Measurements from ENCODE around the gene AFTPH.

DNA sequence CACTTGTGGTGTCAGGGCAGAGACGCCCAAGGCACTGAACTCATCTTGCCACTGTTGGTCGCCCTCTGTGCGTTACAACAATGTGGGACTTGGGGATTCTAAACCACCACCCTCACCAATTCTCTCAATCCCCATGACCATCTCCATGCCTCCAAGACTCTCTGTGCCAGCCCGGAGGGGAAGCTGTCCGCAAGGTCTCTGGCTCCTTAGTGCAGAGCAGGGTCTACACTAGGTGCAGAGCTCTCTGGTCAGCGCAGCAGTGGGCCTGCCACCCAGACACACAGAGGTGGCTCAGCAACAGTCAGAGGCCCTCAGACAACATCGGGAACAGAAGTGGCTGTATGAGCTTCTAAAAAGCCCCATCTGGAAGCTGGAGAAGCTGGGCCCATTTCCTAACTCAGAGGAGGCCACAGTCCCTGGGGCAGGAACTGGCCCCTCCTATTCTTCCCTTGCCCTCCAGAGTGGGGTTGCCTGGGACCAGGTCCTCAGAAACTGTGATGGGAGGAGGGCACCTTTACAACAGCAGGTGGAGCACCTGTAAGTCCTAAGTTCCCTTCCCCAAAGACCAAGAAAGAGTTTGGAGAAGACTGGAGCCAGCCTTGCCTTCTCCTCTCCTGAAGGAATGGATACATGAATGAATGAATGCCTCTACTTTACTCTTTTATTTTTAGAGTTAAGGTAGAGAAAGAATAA, 91.9 kb downstream of the AFTPH start:
- TF ChIP-seq, protein P1, sequence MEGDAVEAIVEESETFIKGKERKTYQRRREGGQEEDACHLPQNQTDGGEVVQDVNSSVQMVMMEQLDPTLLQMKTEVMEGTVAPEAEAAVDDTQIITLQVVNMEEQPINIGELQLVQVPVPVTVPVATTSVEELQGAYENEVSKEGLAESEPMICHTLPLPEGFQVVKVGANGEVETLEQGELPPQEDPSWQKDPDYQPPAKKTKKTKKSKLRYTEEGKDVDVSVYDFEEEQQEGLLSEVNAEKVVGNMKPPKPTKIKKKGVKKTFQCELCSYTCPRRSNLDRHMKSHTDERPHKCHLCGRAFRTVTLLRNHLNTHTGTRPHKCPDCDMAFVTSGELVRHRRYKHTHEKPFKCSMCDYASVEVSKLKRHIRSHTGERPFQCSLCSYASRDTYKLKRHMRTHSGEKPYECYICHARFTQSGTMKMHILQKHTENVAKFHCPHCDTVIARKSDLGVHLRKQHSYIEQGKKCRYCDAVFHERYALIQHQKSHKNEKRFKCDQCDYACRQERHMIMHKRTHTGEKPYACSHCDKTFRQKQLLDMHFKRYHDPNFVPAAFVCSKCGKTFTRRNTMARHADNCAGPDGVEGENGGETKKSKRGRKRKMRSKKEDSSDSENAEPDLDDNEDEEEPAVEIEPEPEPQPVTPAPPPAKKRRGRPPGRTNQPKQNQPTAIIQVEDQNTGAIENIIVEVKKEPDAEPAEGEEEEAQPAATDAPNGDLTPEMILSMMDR (IDR thresholded peaks at IDR 0.05): no peak
- TF ChIP-seq NR3C1 (IDR thresholded peaks at IDR 0.05): no peak
- TF ChIP-seq RNF2 (IDR thresholded peaks at IDR 0.05; ENCODE audit: borderline replicate concordance, low read depth): no peak
- no peak for TF ChIP-seq EP300 (IDR thresholded peaks at IDR 0.05)
- no peak for TF ChIP-seq CBX2 (IDR thresholded peaks at IDR 0.05; ENCODE audit: borderline replicate concordance, low read depth)
- no peak for TF ChIP-seq CHD2 (IDR thresholded peaks at IDR 0.05; ENCODE audit: low read length, partially characterized antibody)
- no peak for TF ChIP-seq CHD4 (IDR thresholded peaks at IDR 0.05; ENCODE audit: borderline replicate concordance)
- TF ChIP-seq RAD21 (conservative IDR thresholded peaks at IDR 0.05 in 1 of 2, IDR thresholded peaks at IDR 0.05 in 1 of 2): no peak
- no peak for TF ChIP-seq POLR2A (IDR thresholded peaks at IDR 0.05; ENCODE audit: low read length)

All from A549 (cell line).